ENCODE data around the gene ZNF22.

Gene ZNF22

DNA sequence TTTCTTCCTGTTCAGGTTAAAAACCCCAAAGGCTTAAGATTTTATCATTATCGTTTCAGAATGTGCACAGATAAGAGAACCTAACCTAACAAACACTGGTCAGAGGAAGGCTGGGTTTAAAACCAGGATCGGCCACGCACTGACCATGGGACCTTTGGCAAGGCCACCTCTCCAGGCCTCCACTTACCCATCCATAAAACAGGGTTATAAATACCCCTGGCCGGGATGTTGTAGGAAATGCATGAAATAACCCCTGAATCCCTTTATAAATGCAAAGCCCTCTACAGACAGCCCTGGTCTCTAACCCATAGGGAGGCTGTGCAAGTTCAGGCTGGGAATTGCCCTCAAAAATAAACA is 22.5 kb upstream of the ZNF22 start:
- DNase-seq = no peak

- no peak for DNase-seq
These were observed 22.0 kb upstream of the ZNF22 start, which contains the start of gene DEPP1 for GRCh38 chr10:44978570-44979280. Gene DEPP1, minus strand, starts transcription at chr10:44978809. Its CDS starts 779 bp downstream, at chr10:44978030.

- no peak for DNase-seq
These were observed 21.2 kb upstream of the ZNF22 start for GRCh38 chr10:44979281-44980191.

DNA sequence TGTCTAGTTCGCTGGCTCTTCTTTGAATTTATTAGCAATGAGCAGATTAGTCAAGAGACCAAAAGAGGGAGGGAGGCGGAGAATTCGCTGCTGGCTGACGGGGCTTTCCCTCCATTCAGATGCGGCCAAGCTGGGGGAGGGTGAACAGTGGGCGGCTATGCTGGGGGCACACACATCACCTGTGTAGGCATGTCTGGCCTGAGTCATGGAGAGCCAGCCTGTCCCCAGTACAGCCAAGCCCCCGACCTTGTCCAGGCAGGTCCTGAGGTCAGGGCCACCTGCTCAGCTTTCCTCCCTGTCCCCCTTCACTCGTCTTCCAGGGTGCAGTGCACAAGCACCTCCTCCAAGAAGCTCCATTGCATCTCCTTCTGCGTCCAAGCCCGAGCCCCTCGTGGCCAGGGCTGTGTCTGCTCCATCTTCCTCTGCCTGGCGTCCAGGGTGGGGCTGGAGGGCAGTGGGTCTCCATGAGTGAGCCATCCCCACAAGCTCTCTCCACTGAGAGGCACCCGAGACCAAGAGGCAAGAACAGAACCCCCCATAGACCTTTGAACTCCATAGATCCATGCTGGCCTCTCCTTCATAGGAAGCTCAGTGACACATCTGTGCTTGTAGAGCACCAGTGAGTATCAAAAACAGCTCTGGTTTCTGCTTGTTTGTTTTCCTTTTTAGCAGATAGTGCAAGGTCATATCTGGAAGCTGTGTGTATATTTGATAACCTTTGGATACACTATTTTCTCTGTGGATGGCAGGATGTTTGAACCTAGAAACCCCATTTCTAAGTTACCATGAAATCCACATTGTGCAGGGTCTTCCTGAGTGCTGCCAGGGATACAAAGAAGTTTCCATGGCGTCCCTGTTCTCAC is 20.2 kb upstream of the ZNF22 start:
- no peak for DNase-seq

DNA sequence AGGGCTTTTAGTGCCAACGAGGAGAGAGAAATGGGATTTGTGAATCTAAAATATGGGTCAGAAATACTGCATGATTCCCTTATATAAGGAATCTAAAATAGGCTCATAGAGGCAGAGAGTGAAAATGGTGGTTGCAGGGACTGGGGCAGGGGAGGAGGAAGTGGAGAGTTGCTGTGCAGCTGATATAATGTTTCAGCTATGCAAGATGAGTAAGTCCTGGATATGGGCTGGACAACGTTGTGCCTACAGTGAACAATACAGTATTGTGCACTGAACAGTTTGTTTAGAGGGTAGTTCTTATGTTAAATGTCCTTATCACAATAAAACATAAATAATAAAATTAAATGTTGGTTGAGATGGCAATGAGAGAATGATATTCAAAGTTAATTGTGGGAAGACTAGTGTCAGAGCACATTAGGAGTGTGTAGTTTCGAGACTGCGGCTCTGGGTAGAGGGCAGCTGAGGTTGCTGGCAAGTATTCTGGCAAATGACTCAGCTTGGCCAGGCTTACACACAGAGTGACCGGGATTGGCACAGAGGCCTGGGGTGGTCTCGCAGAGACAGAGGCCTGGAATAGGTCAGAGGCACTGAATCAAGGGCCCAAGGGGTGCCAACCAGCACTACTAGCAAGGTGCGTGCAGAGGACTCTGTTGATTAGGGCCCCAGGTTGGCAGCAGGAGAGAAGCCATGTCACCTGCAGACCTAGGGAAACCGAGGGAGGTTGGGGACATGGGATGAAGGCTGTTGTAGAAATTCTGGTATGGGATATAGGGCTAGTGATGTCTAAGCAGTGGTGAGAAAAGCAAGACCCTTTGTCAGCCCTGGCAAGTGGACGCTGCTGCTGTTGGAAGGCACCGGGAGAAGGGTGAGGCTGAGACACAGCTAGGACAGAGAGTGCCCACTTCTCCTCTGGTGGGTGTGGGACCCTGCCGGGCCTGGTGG is 19.3 kb upstream of the ZNF22 start:
- DNase-seq = no peak

DNA sequence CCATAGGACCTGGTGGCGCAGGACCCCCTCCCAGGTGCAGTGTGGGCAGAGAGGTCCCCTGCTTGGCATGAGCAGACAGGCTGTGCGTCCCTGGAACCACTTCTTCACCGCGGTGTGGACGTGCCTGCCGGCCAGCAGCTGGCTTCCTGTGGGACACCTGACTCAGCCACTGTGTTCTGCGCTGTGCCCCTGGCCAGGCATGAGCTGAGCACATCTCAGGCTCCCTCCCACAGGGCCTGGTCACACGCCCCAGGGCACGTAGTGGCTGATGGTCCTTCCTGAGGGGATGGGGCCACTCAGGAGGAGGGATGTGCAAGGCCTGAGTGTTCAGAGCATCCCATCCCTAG is 18.6 kb upstream of the ZNF22 start:
- DNase-seq = no peak

DNA sequence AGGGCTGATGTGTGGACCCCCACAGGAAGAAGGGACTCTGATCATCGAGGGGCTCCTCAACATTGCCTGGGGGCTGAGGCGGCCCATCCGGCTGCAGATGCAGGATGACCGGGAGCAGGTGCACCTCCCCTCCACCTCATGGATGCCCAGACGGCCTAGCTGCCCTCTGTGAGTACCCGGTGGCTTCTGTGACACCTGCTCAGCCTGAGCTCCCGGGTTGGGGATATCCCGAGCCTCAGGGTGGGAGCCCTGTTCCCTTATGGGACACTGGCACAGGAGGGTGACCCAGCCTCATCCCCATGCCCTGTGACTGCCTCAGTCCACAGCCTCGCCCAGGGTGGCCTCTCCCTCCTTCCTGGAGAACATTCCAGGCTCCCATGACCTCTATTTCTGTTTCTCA is 18.2 kb upstream of the ZNF22 start:
- DNase-seq = peak; percentile 5

GRCh38 chr10:44983066-44983894 is 17.4 kb upstream of the ZNF22 start:
- peak; percentile 5 for DNase-seq

DNA sequence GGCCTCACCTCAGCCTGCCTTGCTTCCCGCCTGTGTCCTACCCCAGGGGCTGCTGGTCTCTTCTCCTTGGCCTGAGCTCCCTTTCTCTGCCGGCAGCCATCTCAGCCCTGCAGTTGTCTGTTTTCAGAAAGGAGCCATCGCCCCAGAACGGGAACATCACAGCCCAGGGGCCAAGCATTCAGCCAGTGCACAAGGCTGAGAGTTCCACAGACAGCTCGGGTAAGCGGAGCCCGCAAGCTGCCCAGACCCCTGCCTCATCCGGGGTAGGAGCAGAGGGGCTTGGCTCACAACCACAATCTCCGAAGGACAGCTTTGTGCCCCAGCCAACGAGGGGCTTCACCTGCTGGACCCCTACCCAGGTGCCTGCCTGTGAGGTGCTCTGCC is 16.8 kb upstream of the ZNF22 start:
- DNase-seq = no peak

GRCh38 chr10:44984671-44985101 is 16.0 kb upstream of the ZNF22 start:
- DNase-seq = no peak

DNA sequence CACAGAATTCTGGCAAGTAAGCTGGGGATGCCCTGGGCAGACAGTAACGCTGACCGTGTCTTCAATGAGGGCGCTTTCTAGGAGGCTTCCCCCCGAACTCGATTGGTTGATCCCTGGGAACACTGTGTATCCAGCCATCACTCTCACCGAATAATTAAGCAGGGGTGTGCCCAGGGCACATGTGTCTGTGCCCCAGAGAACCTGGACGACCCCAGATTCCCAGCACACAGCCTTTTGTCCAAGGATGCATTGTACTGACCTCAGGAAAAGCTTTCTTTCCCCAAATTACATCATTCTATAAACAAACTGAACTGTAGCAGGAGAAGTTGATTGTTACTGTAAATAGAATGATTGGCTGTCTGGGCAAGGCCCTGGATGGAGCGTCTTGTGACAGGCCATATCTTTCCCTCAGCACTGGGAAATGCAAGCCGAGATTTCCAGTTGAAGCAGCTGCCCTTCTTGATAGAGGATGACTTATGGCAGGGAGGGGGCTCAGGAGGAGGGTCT is 15.5 kb upstream of the ZNF22 start:
- DNase-seq = no peak

- DNase-seq = no peak
These were observed 14.5 kb upstream of the ZNF22 start for GRCh38 chr10:44986179-44986578.

- no peak for DNase-seq
These were observed 14.1 kb upstream of the ZNF22 start for GRCh38 chr10:44986670-44987069.

GRCh38 chr10:44988957-44989585 is 11.7 kb upstream of the ZNF22 start:
- DNase-seq = no peak

DNA sequence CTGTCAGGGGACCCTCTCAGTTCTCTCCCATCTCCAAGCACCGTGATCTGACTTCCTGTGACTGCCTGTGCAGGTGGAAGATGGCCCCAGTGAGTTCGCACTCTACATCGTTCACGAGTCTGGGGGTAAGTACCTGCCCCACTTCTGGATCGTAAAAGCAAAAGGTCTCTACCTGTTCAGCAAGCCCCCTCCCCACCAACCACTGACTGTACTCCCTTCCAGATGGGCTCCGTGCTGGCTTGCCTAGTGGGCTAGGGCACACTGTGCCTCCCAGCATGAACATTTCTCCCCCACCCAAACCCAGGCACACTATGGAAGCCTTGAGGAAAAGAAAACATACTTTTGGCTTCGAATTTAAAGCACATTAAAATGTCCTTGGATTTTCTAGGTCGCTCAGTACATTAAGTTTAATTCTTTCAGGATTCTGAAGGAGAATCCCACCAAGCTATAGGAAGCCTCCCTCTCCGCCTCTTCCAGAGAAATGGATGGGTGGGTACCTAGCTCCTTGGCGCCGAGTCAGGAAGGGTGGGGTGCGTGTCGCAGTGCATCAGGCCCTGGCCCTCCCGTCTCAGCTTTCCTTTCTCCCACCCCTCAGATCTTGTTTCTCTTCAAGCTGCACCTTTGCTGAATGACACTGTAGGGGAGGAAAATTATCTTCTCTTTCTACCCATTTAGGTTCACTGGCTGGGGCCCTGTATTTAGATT is 11.0 kb upstream of the ZNF22 start:
- DNase-seq = no peak

DNA sequence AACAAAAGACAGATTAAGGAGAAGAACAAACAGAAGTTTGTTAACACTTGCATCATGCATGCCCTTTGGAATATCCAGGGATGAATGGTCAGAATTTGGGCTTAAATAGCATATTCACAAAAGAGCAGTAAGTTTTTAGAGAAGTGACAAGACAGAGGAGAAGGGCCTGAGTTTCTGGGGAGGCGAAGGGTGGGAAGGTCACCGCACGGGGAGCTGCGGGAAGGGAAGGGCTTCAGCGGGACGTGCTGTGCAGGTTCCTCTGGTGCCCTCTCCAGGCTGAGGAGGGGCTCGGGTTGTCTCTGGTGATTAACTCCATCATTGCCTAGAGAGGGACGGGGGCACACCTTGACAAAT is 10.4 kb upstream of the ZNF22 start:
- no peak for DNase-seq

- no peak for DNase-seq
These were observed 9.8 kb upstream of the ZNF22 start for GRCh38 chr10:44990965-44991364.

DNA sequence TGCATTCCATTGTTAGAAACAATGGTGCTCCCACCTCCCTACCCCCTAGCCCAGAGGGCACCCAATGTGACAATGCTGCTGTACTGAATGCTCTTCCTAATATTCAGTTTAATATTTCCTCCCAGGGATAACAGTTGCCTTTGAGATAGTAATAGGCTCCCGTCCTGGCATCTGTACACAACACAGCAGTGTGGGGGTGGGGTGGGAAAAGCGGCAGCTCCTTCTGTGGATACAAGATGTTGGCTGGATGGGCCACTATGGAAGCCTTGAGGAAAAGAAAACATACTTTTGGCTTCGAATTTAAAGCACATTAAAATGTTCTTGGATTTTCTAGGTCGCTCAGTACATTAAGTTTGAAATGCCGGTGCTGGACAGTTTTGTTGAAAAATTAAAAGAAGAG is 9.2 kb upstream of the ZNF22 start:
- DNase-seq = no peak

GRCh38 chr10:44992070-44992731 is 8.5 kb upstream of the ZNF22 start:
- DNase-seq = no peak

All from activated CD8-positive, alpha-beta memory T cell treated with anti-CD3 and anti-CD28 coated beads, Interleukin-2, amount 50 U/mL, for 4 hours (primary cell).